Cardiac muscle cell (in vitro differentiated cells and primary cell): ENCODE data around the gene SNUPN. TPM values are rescaled to one million over a fixed set of nuclear protein-coding genes. Genes with fewer than 3 reads are reported as not detected.

Experiments
- DNase-seq, 2 donors: peaks; one replicate each; pipeline versions ENCODE4 v3.0.0 to v3.0.0-alpha.2; 2010 to 2017; ENCODE audit warnings: low read depth in 1 of 2, low spot score in 1 of 2
- H3K27ac ChIP-seq: fragments of 200-600 bp; sonication (generic); 2 replicates; pipeline ENCODE4 v1.5.1; 2016
- H3K27me3 ChIP-seq: fragments of 200-600 bp; sonication (generic); 2 replicates; pipeline ENCODE4 v1.6.0; 2016; ENCODE audit warnings: control low read depth
- H3K36me3 ChIP-seq: fragments of 200-600 bp; sonication (generic); 2 replicates; pipeline ENCODE4 v1.5.1; 2016; ENCODE audit warnings: control low read depth
- H3K4me1 ChIP-seq: fragments of 200-600 bp; sonication (generic); 2 replicates; pipeline ENCODE4 v1.8.1; 2017; ENCODE audit warnings: low read depth, mild to moderate bottlenecking, mixed run types
- H3K4me3 ChIP-seq: fragments of 200-600 bp; sonication (generic); 2 replicates; pipeline ENCODE4 v1.5.1; 2016; ENCODE audit warnings: mild to moderate bottlenecking
- H3K9me3 ChIP-seq: fragments of 200-600 bp; sonication (generic); 2 replicates; pipeline ENCODE4 v1.5.1; 2017; ENCODE audit warnings: low read depth, mild to moderate bottlenecking, control low read depth
- polyA plus RNA-seq: library from polyadenylated mRNA; unstranded; fragments of >200 nt; fragmentation: Nextera tagmentation; extraction: Ambion mirVana; gene quantifications from 2 replicates; pipeline ENCODE4 v1.2.1, GENCODE V29; 2016
- total RNA-seq: library from RNA; depleted of rRNA; stranded (reverse); fragments of >200 nt; gene quantifications from 2 replicates; pipeline ENCODE4 v1.2.3, GENCODE V29; 2016
- TF ChIP-seq, protein P1 (sequence below): IDR thresholded peaks from 2 replicates; pipeline ENCODE4 v1.5.1; 2012; ENCODE audit warnings: low read depth, mild to moderate bottlenecking, low read length

Gene SNUPN
- total and polyA plus RNA-seq, 2 experiments from 2014 or later: 20.2 to 29.4 TPM

DNA sequence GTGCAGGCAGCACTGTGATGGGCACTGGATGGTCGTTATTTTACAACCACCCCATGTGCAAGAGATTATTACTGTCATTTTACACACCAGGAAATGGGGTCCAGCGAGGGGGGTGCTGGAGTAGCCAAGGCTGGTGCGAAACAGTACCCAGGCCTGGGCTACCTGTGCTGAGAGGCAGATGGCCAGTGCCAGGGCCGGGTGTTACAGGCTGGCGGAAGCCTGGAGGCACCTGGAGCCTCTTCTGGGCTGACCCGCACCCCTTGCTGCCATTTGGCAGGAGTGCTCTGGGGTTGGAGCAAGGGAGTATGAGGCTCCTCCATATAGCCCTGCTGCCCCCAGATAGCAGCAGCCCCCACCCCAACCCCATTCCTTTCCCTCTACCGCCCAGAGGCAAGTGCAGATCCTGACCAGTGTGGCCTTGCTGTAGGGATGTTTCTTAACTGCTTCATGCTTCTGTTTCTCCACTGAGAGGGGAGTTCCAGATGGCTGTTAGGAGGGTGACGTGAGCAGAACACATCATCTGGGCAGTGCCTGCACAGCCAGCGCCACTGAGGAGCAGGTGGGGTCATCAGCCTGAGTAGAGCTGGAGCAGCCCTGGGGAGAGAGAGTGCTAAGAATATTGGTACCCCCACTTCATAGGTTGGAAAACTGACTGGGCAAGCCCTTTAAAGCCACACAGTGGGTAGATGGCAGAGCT, 37.4 kb upstream of the SNUPN start:
- no peaks in the 10 kb centered on the region for H3K4me1 ChIP-seq
- no peak overlapping the region for H3K27ac ChIP-seq
- no peak for DNase-seq
- TF ChIP-seq, protein P1, sequence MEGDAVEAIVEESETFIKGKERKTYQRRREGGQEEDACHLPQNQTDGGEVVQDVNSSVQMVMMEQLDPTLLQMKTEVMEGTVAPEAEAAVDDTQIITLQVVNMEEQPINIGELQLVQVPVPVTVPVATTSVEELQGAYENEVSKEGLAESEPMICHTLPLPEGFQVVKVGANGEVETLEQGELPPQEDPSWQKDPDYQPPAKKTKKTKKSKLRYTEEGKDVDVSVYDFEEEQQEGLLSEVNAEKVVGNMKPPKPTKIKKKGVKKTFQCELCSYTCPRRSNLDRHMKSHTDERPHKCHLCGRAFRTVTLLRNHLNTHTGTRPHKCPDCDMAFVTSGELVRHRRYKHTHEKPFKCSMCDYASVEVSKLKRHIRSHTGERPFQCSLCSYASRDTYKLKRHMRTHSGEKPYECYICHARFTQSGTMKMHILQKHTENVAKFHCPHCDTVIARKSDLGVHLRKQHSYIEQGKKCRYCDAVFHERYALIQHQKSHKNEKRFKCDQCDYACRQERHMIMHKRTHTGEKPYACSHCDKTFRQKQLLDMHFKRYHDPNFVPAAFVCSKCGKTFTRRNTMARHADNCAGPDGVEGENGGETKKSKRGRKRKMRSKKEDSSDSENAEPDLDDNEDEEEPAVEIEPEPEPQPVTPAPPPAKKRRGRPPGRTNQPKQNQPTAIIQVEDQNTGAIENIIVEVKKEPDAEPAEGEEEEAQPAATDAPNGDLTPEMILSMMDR: no peak
- no peaks in the 10 kb centered on the region for H3K36me3 ChIP-seq
- no peak overlapping the region for H3K4me3 ChIP-seq
- no peaks in the 10 kb centered on the region for H3K27me3 ChIP-seq
- H3K9me3 ChIP-seq: no peaks in the 10 kb centered on the region

DNA sequence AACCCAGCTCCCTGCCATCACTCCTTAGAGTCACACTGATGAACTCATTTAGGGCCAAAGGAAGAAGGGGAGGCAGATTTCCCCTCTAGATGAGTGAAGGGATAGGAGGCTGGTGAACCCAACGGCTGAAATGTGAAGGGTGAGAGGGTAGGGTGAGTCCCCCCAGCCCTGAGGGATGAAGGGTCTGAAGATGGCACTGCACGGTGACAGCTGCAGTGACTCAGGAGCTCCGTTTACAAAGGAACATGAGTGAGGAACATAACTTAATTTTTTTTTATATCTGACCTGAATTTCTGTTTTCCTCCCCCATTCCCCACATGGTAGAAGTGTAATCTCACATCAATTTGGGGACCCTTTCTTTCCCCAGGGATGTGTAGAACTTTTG, 36.2 kb upstream of the SNUPN start:
- TF ChIP-seq, protein P1: no peak
- no peak for DNase-seq
- Histone ChIP-seq H3K27me3 (no peaks in the 10 kb centered on the region), H3K36me3 (no peaks in the 10 kb centered on the region), H3K9me3 (no peaks in the 10 kb centered on the region), H3K27ac (no peak overlapping the region), H3K4me3 (no peak overlapping the region), H3K4me1 (no peaks in the 10 kb centered on the region)

DNA sequence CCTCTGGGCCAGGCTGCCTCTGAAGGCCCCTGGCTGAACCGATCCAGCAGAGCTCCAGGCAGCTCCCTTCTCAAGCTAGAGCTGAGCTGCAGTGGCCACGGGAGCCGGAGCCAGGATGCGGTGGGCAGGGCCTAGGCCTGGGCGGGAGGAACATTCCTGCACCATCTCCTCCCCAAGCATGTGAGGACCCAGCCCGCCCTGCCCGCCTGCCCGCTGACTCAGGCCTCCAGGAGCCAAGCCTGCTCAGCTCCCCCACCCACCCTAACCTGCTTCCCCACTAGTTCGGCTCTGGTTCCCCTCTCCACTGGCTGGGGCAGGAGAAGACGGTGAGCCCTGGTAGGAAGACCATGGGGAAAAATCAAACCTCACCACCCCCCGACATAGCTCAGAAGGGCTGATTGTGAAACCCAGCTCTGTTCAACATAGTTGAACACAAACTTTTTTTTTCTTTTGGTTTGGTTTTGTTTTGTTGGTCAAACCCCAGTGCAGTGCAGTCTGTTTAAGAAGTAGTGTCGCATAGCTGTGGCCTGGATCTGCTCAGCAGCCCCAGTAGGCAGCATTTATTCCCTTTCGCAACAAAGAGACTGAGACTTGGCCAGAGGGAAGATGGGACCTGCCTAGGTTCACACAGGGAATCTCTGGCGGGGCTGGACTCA, 35.7 kb upstream of the SNUPN start:
- Histone ChIP-seq H3K9me3 (no peaks in the 10 kb centered on the region), H3K36me3 (no peaks in the 10 kb centered on the region), H3K4me3 (no peak overlapping the region), H3K27me3 (no peaks in the 10 kb centered on the region), H3K27ac (no peak overlapping the region), H3K4me1 (no peaks in the 10 kb centered on the region)
- DNase-seq: peak in 1 of 2 donors; percentile 97
- TF ChIP-seq, protein P1: no peak

DNA sequence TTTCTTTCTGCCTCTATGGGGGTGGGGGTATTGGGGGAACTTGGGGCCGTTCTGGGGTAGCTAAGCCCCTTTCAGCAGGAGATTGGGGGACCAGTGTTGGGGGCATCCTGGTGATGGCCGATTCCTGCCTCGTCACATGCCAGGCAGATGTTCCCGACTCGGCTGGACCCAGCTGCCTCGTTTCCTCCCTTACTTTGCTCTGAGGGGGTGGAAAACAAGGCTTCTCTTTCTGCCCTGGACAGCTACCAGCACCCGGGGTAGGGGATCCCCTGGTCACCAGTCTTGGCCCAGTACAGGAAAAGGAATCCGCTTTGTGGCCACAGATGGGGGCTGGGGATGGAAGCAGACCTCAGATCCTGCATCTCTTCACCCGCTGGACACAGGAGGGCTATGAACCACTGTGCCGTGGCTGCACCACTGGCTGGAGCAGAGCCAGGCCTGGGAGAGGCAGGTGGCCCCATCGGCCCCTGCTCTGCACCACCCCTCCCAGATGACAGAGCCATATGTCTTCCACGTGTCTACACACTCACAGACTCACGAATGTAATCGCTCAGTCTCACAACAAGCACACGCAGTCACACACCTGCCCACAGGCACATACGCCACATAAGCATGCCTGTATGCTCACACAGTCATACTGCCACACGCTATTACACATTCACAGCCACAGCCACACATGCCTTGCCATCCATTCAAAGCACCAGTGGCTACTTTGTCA, 34.6 kb upstream of the SNUPN start:
- Histone ChIP-seq H3K27ac (no peak overlapping the region), H3K4me1 (no peaks in the 10 kb centered on the region), H3K9me3 (no peaks in the 10 kb centered on the region), H3K36me3 (no peaks in the 10 kb centered on the region), H3K4me3 (no peak overlapping the region), H3K27me3 (no peaks in the 10 kb centered on the region)
- TF ChIP-seq, protein P1: no peak
- no peak for DNase-seq

DNA sequence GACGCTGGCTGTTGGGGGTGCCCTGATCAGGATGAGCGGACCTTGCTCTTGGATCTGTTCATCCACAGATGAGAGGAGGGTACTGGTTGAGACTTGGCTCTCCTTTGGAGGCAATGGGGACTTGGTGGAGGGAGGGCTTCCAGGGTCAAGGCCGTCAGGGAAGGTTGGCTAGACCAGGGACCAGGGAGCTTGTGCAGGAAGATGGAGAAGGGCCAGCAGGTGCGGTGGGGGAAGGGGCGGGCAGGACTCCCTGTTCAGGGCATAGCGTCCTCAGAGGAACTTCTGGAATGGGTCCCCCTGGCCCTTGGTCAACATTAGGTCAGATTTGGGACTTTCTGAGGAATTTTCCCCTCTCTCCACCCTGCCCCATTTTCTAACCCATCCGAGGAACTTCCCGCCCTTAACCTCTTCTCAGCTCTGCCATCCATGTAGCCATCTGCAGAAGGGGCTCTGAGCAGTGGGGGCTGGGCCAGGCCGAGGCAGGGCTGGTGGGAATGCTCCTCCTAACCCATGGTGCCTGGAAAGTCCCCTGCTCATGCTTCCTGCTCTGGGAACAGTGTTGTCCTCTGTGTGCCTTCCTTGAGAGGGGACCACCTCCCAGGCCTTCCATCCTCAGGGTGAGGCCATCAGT, 33.7 kb upstream of the SNUPN start:
- Histone ChIP-seq H3K4me3 (no peak overlapping the region), H3K36me3 (no peaks in the 10 kb centered on the region), H3K27me3 (no peaks in the 10 kb centered on the region), H3K27ac (no peak overlapping the region), H3K4me1 (no peaks in the 10 kb centered on the region), H3K9me3 (no peaks in the 10 kb centered on the region)
- TF ChIP-seq, protein P1: no peak
- no peak for DNase-seq
